HepG2 (cell line): ENCODE results near the gene CHST6. TPM values are rescaled to one million over a fixed set of nuclear protein-coding genes. Genes with fewer than 3 reads are reported as not detected.
A peak's percentile ranks its signal among the peaks of the same experiment; 100 is the strongest.

Source experiments
- AGO1 ChIP-seq: fragments of 200-400 bp; formaldehyde crosslinking; IDR thresholded peaks from 2 replicates; pipeline ENCODE4 v1.6.1; 2017; ENCODE audit warnings: mild to moderate bottlenecking, low read depth, low read length, moderate library complexity; ENCODE audit not compliant: poor library complexity, severe bottlenecking
- ETS1 ChIP-seq: sonication (generic); formaldehyde crosslinking; IDR thresholded peaks from 2 replicates; pipeline ENCODE4 v1.4.0; 2020; ENCODE audit warnings: missing genetic modification reagents
- HMGA1 ChIP-seq: sonication (generic); formaldehyde crosslinking; conservative IDR thresholded peaks from 2 replicates; pipeline ENCODE4 v1.4.0; 2020; ENCODE audit warnings: missing genetic modification reagents
- MED8 ChIP-seq: sonication (generic); formaldehyde crosslinking; IDR thresholded peaks from 2 replicates; pipeline ENCODE4 v1.8.1; 2023; ENCODE audit warnings: mild to moderate bottlenecking, missing genetic modification reagents; ENCODE audit not compliant: insufficient replicate concordance
- NAIF1 ChIP-seq: sonication (generic); formaldehyde crosslinking; IDR thresholded peaks from 2 replicates; pipeline ENCODE4 v1.5.0; 2020; ENCODE audit warnings: mild to moderate bottlenecking, missing genetic modification reagents, borderline replicate concordance
- NCOA5 ChIP-seq: sonication (generic); formaldehyde crosslinking; IDR thresholded peaks from 2 replicates; pipeline ENCODE4 v1.4.0; 2020; ENCODE audit warnings: missing genetic modification reagents
- PCBP2 ChIP-seq: fragments of 200-400 bp; formaldehyde crosslinking; optimal IDR thresholded peaks from 2 replicates; pipeline ENCODE3; 2018; ENCODE audit warnings: low read length, low read depth; ENCODE audit not compliant: poor library complexity, severe bottlenecking
- PRMT3 ChIP-seq: sonication (generic); formaldehyde crosslinking; IDR thresholded peaks from 2 replicates; pipeline ENCODE4 v1.8.1; 2022; ENCODE audit warnings: low read depth, mild to moderate bottlenecking, moderate library complexity, missing genetic modification reagents, borderline replicate concordance
- SCMH1 ChIP-seq: sonication (generic); formaldehyde crosslinking; IDR thresholded peaks from 2 replicates; pipeline ENCODE4 v1.9.0; 2021; ENCODE audit warnings: missing genetic modification reagents, mild to moderate bottlenecking, borderline replicate concordance
- SP1 ChIP-seq, 2 experiments: fragments of 450-650 bp in 1 of 2; sonication (generic) in 1 of 2; formaldehyde crosslinking in 1 of 2; IDR thresholded peaks; 2 replicates each; pipeline versions ENCODE4 v1.4.0 to v1.6.1; 2016 to 2020; ENCODE audit warnings: missing genetic modification reagents in 1 of 2
- TMF1 ChIP-seq: sonication (generic); formaldehyde crosslinking; IDR thresholded peaks from 2 replicates; pipeline ENCODE4 v1.8.1; 2022; ENCODE audit warnings: low read depth, missing genetic modification reagents
- ZBTB14 ChIP-seq: sonication (generic); formaldehyde crosslinking; IDR thresholded peaks from 2 replicates; pipeline ENCODE4 v1.4.0; 2020; ENCODE audit warnings: missing genetic modification reagents
- ZNF292 ChIP-seq: sonication (generic); formaldehyde crosslinking; IDR thresholded peaks from 2 replicates; pipeline ENCODE4 v1.8.1; 2022; ENCODE audit warnings: mild to moderate bottlenecking, low read depth, missing genetic modification reagents, borderline replicate concordance
- ZNF33A ChIP-seq: sonication (generic); formaldehyde crosslinking; IDR thresholded peaks from 2 replicates; pipeline ENCODE4 v1.5.1; 2020; ENCODE audit warnings: missing genetic modification reagents, mild to moderate bottlenecking, moderate library complexity, borderline replicate concordance
- ZNF430 ChIP-seq: sonication (generic); formaldehyde crosslinking; IDR thresholded peaks from 2 replicates; pipeline ENCODE4 v1.9.0; 2021; ENCODE audit warnings: mild to moderate bottlenecking, missing genetic modification reagents
- ZNF558 ChIP-seq: sonication (generic); formaldehyde crosslinking; IDR thresholded peaks from 2 replicates; pipeline ENCODE4 v1.9.0; 2022; ENCODE audit warnings: mild to moderate bottlenecking, missing genetic modification reagents, borderline replicate concordance
- ZNF644 ChIP-seq: IDR thresholded peaks from 2 replicates; pipeline ENCODE4 v1.6.1; 2016; ENCODE audit warnings: low read depth
- ZNF652 ChIP-seq: IDR thresholded peaks from 2 replicates; pipeline ENCODE4 v1.6.1; 2016; ENCODE audit warnings: low read depth, borderline replicate concordance
- ZSCAN29 ChIP-seq: sonication (generic); formaldehyde crosslinking; conservative IDR thresholded peaks from 2 replicates; pipeline ENCODE4 v1.4.0; 2020; ENCODE audit warnings: mild to moderate bottlenecking, missing genetic modification reagents
- polyA plus RNA-seq, 8 experiments: library from polyadenylated mRNA; depleted of rRNA in 3 of 8; stranded (reverse) in 7 of 8; unstranded in 1 of 8; fragments of >200 nt; fragmentation: Illumina TruSeq in 4 of 8; extraction: Trizol in 4 of 8; gene quantifications; 2 replicates each; pipeline versions ENCODE4 v1.2.1 to v1.2.3, GENCODE V29; 2011 to 2016; ENCODE audit warnings: low read depth in 4 of 8, missing spikeins in 1 of 8, mixed read lengths in 1 of 8; ENCODE audit not compliant: insufficient read depth in 1 of 8
- total RNA-seq, 5 experiments: library from RNA; depleted of rRNA; stranded (reverse); fragments of >200 nt; fragmentation: Illumina TruSeq; extraction: Trizol; gene quantifications; 2 replicates each; pipeline ENCODE4 v1.2.3, GENCODE V29; 2016; ENCODE audit warnings: low read depth in 1 of 5
- TF ChIP-seq, protein P1 (sequence below): sonication (generic); formaldehyde crosslinking; IDR thresholded peaks from 2 replicates; pipeline ENCODE4 v1.4.0; 2020; ENCODE audit warnings: missing genetic modification reagents
- TF ChIP-seq, protein P2 (sequence below): sonication (generic); formaldehyde crosslinking; IDR thresholded peaks from 2 replicates; pipeline ENCODE4 v1.4.0; 2020; ENCODE audit warnings: missing genetic modification reagents, mild to moderate bottlenecking, borderline replicate concordance
- TF ChIP-seq, protein P3 (sequence below): sonication (generic); formaldehyde crosslinking; IDR thresholded peaks from 2 replicates; pipeline ENCODE4 v1.8.0; 2023; ENCODE audit warnings: mild to moderate bottlenecking, missing genetic modification reagents

CHST6 gene
- total and polyA plus RNA-seq, 2 of the 13 experiments (the other 11 are each of a cell fraction or from before 2014, with no cell fraction given), result 0.18 to 0.91 TPM

DNA sequence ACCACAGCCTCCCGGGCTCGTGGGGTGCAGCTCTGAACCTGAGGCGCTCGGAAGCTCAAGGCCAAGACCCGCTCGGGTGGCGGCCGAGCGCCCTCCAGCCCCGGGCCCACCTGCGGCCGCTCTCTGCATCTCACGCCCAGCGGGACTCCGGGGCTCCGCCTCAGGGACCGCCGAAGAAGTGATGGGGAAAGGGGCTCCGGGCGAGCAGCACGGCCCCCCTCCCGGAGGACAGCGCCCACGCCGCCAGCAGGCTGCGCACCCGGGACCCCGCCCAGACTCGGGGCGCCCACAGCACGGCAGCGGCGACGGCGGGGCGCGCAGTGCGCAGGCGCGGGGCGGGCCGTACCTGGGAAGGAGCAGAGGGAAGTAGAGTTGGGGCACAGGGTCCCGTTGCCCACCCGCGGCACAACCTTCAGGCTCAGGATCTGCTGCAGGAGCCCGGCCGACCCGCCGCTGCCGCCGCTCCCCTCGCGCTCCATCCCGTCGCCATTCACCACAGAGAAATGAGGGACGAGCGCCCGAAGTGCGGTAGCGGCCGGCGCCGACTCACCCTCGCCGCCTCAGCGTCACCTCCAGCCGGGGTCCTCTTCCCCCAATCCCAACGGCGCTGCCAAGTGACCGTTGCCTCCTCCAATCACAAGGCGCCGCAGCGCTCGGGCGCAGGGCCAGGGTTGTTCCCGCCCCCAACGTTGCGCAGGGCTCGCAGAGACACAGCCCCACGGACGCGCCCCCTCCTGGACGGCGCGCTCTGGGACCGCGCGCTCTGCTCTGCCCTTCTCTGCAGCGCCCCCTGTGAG, 30.9 kb downstream of the CHST6 start, which contains the start of gene TMEM170A (continued):
- TF ChIP-seq, protein P1, sequence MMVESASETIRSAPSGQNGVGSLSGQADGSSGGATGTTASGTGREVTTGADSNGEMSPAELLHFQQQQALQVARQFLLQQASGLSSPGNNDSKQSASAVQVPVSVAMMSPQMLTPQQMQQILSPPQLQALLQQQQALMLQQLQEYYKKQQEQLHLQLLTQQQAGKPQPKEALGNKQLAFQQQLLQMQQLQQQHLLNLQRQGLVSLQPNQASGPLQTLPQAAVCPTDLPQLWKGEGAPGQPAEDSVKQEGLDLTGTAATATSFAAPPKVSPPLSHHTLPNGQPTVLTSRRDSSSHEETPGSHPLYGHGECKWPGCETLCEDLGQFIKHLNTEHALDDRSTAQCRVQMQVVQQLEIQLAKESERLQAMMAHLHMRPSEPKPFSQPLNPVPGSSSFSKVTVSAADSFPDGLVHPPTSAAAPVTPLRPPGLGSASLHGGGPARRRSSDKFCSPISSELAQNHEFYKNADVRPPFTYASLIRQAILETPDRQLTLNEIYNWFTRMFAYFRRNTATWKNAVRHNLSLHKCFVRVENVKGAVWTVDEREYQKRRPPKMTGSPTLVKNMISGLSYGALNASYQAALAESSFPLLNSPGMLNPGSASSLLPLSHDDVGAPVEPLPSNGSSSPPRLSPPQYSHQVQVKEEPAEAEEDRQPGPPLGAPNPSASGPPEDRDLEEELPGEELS, result peak; percentile 77
- TF ChIP-seq ZNF292 (CRISPR knock-in tag) (peak; percentile 46), PCBP2 (no peak), HMGA1 (CRISPR knock-in tag) (no peak), ZSCAN29 (CRISPR knock-in tag) (no peak), PRMT3 (CRISPR knock-in tag) (no peak; the same call in 1 of the 2 replicates), MED8 (CRISPR knock-in tag) (peak; percentile 71), ZNF652 (no peak), ZNF33A (CRISPR knock-in tag) (no peak), ZBTB14 (CRISPR knock-in tag) (peak; percentile 77), ETS1 (no peak), SCMH1 (CRISPR knock-in tag) (no peak), ZNF644 (peak; percentile 54; the same call in 1 of the 2 replicates), ZNF430 (peak; percentile 96), NCOA5 (CRISPR knock-in tag) (no peak), TMF1 (peak; percentile 70), SP1 (IDR thresholded peaks at IDR 0.05) (no peak), SP1 (CRISPR knock-in tag; IDR thresholded peaks at IDR 0.05) (peak; percentile 86), AGO1 (no peak), NAIF1 (CRISPR knock-in tag) (peak; percentile 92; the same call in 1 of the 2 replicates), ZNF558 (CRISPR knock-in tag) (no peak; the same call in 1 of the 2 replicates)
- TF ChIP-seq, protein P2, sequence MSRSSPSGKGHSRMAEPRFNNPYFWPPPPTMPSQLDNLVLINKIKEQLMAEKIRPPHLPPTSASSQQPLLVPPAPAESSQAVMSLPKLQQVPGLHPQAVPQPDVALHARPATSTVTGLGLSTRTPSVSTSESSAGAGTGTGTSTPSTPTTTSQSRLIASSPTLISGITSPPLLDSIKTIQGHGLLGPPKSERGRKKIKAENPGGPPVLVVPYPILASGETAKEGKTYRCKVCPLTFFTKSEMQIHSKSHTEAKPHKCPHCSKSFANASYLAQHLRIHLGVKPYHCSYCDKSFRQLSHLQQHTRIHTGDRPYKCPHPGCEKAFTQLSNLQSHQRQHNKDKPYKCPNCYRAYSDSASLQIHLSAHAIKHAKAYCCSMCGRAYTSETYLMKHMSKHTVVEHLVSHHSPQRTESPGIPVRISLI (CRISPR knock-in tag), result peak; percentile 45; the same call in 1 of the 2 replicates
- TF ChIP-seq, protein P3, sequence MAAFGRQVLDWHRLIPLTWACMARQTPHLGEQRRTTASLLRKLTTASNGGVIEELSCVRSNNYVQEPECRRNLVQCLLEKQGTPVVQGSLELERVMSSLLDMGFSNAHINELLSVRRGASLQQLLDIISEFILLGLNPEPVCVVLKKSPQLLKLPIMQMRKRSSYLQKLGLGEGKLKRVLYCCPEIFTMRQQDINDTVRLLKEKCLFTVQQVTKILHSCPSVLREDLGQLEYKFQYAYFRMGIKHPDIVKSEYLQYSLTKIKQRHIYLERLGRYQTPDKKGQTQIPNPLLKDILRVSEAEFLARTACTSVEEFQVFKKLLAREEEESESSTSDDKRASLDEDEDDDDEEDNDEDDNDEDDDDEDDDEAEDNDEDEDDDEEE, result peak; percentile 90
